ENCODE measurements around the gene SLC41A2. TPM values are rescaled to one million over a fixed set of nuclear protein-coding genes. Genes with fewer than 3 reads are reported as not detected.

SLC41A2 gene
- total and polyA plus RNA-seq, 10 of the 15 experiments (the other 5 are each of a cell fraction or from before 2014, with no cell fraction given), result 3.5 to 19.0 (median 11.3) TPM

DNA sequence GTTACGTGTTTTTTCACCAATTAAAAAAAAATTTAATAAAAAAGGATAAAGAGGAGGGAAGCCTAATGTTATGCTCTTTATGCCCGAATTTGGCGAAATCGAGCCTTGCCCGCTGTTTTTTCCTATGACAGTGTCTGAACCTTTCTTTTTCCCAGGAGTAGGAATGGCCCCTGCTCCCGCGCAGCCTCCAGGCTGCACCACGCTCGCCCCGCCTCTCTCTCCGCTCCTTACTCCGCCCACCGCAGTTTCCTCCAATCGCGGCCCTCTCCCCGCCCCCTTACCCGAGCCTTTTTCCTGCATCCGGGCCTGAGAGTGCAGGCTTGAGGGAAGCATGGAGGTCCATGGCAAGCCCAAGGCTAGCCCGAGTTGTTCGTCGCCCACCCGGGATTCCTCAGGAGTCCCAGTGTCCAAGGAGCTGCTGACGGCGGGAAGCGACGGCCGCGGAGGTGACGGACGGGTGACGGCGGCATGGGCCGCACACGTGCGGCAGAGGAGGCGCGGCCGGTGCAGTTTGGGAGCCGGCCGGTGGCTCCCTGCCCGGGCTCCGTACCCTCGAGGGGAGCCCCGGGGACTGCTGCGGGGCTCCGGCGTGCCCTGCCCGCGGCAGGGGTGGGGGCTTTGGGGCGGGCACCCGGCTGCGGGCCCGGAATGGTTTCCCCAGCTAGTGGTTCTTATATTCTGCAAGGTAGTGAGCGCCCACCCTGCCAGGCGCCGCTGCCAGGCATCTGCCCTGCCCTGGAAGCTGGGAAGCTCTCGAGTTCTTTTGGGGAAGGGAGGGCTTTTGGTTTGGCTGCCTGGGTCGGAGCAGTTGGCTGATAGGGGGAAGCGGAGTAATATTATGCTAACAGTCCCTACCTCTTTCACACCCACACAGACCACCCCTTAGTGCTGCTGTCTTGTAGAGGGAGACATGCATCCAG lies 28.2 kb upstream of the SLC41A2 start, which contains the start of gene NOPCHAP1 (continued):
- TF ChIP-seq, protein P1, sequence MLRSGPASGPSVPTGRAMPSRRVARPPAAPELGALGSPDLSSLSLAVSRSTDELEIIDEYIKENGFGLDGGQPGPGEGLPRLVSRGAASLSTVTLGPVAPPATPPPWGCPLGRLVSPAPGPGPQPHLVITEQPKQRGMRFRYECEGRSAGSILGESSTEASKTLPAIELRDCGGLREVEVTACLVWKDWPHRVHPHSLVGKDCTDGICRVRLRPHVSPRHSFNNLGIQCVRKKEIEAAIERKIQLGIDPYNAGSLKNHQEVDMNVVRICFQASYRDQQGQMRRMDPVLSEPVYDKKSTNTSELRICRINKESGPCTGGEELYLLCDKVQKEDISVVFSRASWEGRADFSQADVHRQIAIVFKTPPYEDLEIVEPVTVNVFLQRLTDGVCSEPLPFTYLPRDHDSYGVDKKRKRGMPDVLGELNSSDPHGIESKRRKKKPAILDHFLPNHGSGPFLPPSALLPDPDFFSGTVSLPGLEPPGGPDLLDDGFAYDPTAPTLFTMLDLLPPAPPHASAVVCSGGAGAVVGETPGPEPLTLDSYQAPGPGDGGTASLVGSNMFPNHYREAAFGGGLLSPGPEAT (IDR thresholded peaks at IDR 0.05; ENCODE audit: low read depth), result peak; percentile 60; the same call in 1 of the 2 replicates

DNA sequence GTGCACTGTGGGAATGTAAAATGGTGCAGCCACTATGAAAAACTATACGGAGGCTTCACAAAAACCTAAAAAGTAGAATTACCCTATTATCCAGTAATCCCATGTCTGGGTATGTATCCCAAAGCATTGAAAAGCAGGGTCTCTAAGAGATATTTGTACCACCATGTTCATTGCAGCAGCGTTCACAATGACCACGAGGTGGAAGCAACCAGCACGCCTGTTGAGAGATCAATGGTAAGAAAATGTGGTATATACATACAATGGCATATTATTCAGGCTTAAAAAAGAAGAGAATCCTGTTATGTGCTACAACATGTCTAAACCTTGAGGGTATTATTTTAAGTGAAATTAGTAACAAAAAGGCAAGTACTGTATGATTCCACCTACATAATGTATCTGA lies 27.1 kb upstream of the SLC41A2 start:
- no peak overlapping the region for H3K27ac ChIP-seq (ENCODE audit: control insufficient read depth, insufficient read depth)
- DNase-seq (ENCODE audit: low read depth, low spot score), result no peak
- 28% methylated on average over 4 of the region's 4 CpGs for WGBS (ENCODE audit: insufficient coverage, insufficient replicate concordance, low lambda C conversion rate, missing lambda C conversion rate)
- H2AFZ ChIP-seq (ENCODE audit: control insufficient read depth, low read depth, low read length), result peak overlapping the region; percentile 99; the same call in 1 of the 2 replicates
- BruUV-seq (replicated peaks), result no TSS peak
- TF ChIP-seq MYC (IDR thresholded peaks at IDR 0.05; ENCODE audit: insufficient read depth, insufficient read length, insufficient replicate concordance, low read length, severe bottlenecking) (no peak), NFYB (IDR thresholded peaks at IDR 0.05; ENCODE audit: insufficient read depth, low read depth, low read length) (no peak), RBBP5 (conservative IDR thresholded peaks at IDR 0.05) (no peak), MTA3 (IDR thresholded peaks at IDR 0.05; ENCODE audit: borderline replicate concordance, low read length) (no peak), YBX1 (IDR thresholded peaks at IDR 0.05) (no peak), KLF5 (IDR thresholded peaks at IDR 0.05; ENCODE audit: partially characterized antibody) (no peak), MXI1 (IDR thresholded peaks at IDR 0.05; ENCODE audit: low read depth, low read length) (no peak), ZNF24 (IDR thresholded peaks at IDR 0.05) (no peak)
- TF ChIP-seq, protein P2, sequence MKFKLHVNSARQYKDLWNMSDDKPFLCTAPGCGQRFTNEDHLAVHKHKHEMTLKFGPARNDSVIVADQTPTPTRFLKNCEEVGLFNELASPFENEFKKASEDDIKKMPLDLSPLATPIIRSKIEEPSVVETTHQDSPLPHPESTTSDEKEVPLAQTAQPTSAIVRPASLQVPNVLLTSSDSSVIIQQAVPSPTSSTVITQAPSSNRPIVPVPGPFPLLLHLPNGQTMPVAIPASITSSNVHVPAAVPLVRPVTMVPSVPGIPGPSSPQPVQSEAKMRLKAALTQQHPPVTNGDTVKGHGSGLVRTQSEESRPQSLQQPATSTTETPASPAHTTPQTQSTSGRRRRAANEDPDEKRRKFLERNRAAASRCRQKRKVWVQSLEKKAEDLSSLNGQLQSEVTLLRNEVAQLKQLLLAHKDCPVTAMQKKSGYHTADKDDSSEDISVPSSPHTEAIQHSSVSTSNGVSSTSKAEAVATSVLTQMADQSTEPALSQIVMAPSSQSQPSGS (IDR thresholded peaks at IDR 0.05; ENCODE audit: low read length), result no peak
- TF ChIP-seq, protein P3, sequence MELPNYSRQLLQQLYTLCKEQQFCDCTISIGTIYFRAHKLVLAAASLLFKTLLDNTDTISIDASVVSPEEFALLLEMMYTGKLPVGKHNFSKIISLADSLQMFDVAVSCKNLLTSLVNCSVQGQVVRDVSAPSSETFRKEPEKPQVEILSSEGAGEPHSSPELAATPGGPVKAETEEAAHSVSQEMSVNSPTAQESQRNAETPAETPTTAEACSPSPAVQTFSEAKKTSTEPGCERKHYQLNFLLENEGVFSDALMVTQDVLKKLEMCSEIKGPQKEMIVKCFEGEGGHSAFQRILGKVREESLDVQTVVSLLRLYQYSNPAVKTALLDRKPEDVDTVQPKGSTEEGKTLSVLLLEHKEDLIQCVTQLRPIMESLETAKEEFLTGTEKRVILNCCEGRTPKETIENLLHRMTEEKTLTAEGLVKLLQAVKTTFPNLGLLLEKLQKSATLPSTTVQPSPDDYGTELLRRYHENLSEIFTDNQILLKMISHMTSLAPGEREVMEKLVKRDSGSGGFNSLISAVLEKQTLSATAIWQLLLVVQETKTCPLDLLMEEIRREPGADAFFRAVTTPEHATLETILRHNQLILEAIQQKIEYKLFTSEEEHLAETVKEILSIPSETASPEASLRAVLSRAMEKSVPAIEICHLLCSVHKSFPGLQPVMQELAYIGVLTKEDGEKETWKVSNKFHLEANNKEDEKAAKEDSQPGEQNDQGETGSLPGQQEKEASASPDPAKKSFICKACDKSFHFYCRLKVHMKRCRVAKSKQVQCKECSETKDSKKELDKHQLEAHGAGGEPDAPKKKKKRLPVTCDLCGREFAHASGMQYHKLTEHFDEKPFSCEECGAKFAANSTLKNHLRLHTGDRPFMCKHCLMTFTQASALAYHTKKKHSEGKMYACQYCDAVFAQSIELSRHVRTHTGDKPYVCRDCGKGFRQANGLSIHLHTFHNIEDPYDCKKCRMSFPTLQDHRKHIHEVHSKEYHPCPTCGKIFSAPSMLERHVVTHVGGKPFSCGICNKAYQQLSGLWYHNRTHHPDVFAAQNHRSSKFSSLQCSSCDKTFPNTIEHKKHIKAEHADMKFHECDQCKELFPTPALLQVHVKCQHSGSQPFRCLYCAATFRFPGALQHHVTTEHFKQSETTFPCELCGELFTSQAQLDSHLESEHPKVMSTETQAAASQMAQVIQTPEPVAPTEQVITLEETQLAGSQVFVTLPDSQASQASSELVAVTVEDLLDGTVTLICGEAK (IDR thresholded peaks at IDR 0.05; ENCODE audit: borderline replicate concordance), result no peak
- peak overlapping the region; percentile 76 for H3K4me3 ChIP-seq
- 0 out of 2 replicates have a peak, but pooled peaks cover 5% of the 10 kb centered on the region for H3K4me1 ChIP-seq (ENCODE audit: control insufficient read depth, insufficient read depth, low read length)
- FAIRE-seq, result no peak
- no peak overlapping the region for H3K9ac ChIP-seq (ENCODE audit: control insufficient read depth, insufficient read depth, low read length)
- peaks cover 0 to 7% of the 10 kb centered on the region in 2 experiments; a peak in 2 of 4 replicates for H3K36me3 ChIP-seq (ENCODE audit: control insufficient read depth in 2 of 2, insufficient read depth in 2 of 2, low read length in 1 of 2)
- ChIA-PET RAD21 (ENCODE audit: unreplicated experiment) (interaction anchor here (1.0 kb wide), 1 partner anchor 304 kb away, joined by 3 read pairs; no protein-coding TSS in a partner anchor), SMC1A (ENCODE audit: uncharacterized antibody, unreplicated experiment) (interaction anchor here (0.9 to 1.1 kb wide), 2 partner anchors 19 to 51 kb away, joined by 3 to 4 read pairs; no protein-coding TSS in a partner anchor), CTCF (interaction anchor here (1.9 kb wide), 1 partner anchor 26 kb away, joined by 5 read pairs; no protein-coding TSS in a partner anchor), POLR2A (no interaction called here)
- peak overlapping the region; percentile 36 for H3K4me2 ChIP-seq (ENCODE audit: control insufficient read depth, insufficient read depth)
- no peak for ATAC-seq
- H3K79me2 ChIP-seq (ENCODE audit: control insufficient read depth, insufficient read depth, low read length), result peaks cover 39% of the 10 kb centered on the region
- in situ Hi-C loops (cut with MboI), result no loop called here
- no peaks in the 10 kb centered on the region for H3K27me3 ChIP-seq (replicated peaks in 1 of 2; ENCODE audit: control insufficient read depth in 2 of 2, insufficient read depth in 2 of 2, low read length in 1 of 2)
- intact Hi-C loops (cut with micrococcal nuclease; ENCODE audit: unreplicated experiment), result loop anchor here (5.0 kb wide), 1 partner anchor 67 kb away; no protein-coding TSS in a partner anchor
- peaks cover 6% of the 10 kb centered on the region; the same call in 2 of the 3 replicates for H3K9me3 ChIP-seq (replicated peaks; ENCODE audit: control insufficient read depth, insufficient read depth, low read length)
- H4K20me1 ChIP-seq (ENCODE audit: control insufficient read depth, insufficient read depth), result no peaks in the 10 kb centered on the region

Data from GM12878 (cell line).